ENCODE results near the gene USP37. TPM values are rescaled to one million over a fixed set of nuclear protein-coding genes. Genes with fewer than 3 reads are reported as not detected.

The USP37 gene
- total RNA-seq, 1 experiment from 2014 or later: 23.5 TPM

DNA sequence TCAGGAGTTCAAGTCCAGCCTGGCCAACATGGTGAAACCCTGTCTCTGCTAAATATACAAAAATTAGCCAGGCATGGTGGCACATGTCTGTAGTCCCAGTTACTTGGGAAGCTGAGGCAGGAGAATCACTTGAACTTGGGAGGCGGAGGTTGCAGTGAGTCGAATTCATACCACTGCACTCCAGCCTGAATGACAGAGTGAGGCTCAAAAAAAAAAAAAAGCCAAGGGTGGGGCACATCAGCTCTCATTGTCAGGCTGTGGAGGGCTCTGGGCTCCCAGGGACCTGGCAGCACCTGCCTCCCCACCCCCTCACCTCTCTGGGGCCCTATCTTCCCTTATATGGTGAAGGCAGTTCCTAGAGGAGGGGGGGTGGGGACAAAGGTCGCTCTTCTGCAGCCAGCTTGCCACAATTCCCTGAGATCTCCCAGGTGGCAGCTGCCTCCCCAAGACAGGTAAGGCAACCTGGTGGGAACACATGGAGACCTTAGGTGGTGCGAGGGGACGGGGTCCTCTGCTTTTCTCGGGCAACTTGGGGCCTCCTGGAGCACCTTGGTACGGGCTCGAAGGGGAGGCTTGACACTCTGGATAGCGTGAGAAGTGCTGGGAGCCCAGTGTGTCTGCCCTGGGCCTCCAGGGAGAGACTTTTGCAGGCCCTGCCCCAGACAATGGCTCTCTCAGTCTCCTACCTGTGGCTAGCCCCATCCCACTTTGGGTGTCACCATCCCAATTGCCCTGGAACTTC, 149.3 kb downstream of the USP37 start, which contains the start of gene VIL1:
Gene VIL1, plus strand, starts transcription at position 407 of the 742 bp plus-strand sequence. CDS start 4,656 bp downstream, outside the sequence.
- ChIA-PET RAD21 (ENCODE audit: low non-redundant PET in 1 of 2, low total read pairs in 2 of 2, uncharacterized antibody in 2 of 2, unreplicated experiment in 2 of 2) (no interaction called here), CTCF (no interaction called here), POLR2A (no interaction called here)
- Histone ChIP-seq H3K4me2 (ENCODE audit: low read length) (no peak within 1 kb of the TSS), H3K9me3 (ENCODE audit: control insufficient read depth in 1 of 2, insufficient read depth in 1 of 2, low read depth in 1 of 2, low read length in 2 of 2) (no peaks in the 10 kb centered on the region), H3K27me3 (ENCODE audit: insufficient read depth, low read length) (no peaks in the 10 kb centered on the region), H2AFZ (ENCODE audit: low read depth, low read length, poor library complexity, severe bottlenecking) (no peak within 1 kb of the TSS), H3K4me1 (ENCODE audit: control insufficient read depth in 1 of 2, insufficient read depth in 2 of 2, low read length in 2 of 2) (no peaks in the 10 kb centered on the region), H3K9me2 (ENCODE audit: insufficient read depth) (no peaks in the 10 kb centered on the region), H3K36me3 (ENCODE audit: control insufficient read depth in 1 of 2, insufficient read depth in 2 of 2, low read length in 2 of 2) (no peaks in the 10 kb centered on the region), H3K79me2 (ENCODE audit: insufficient read depth, low read length) (no peaks in the 10 kb centered on the region), H3K4me3 (replicated peaks in 1 of 2; ENCODE audit: low read depth in 1 of 2, low read length in 2 of 2) (no peak within 1 kb of the TSS), H3K27ac (ENCODE audit: low read depth, low read length) (no peak within 1 kb of the TSS), H3K9ac (ENCODE audit: low read length) (no peak within 1 kb of the TSS), H4K20me1 (ENCODE audit: insufficient read depth) (no peaks in the 10 kb centered on the region)
- ATAC-seq (0 out of 2 replicates have a peak, but pooled peaks have one; percentile 8), DNase-seq (ENCODE audit: low read depth, low spot score) (no peak)
- intact Hi-C loops (cut with micrococcal nuclease): no loop called here
- no TSS peak for BruUV-seq (replicated peaks)
- TF ChIP-seq ZNF274 (IDR thresholded peaks at IDR 0.05; ENCODE audit: low read depth, low read length): no peak
- TF ChIP-seq SIN3A (IDR thresholded peaks at IDR 0.05; ENCODE audit: low read depth): no peak
- TF ChIP-seq, protein P1, sequence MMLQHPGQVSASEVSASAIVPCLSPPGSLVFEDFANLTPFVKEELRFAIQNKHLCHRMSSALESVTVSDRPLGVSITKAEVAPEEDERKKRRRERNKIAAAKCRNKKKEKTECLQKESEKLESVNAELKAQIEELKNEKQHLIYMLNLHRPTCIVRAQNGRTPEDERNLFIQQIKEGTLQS (IDR thresholded peaks at IDR 0.05): no peak
- no peak for TF ChIP-seq CBX3 (IDR thresholded peaks at IDR 0.05; ENCODE audit: low read depth)
- TF ChIP-seq SP1 (IDR thresholded peaks at IDR 0.05; ENCODE audit: low read depth): no peak
- TF ChIP-seq FOSL1 (IDR thresholded peaks at IDR 0.05; ENCODE audit: low read depth): no peak
- TF ChIP-seq SRF (IDR thresholded peaks at IDR 0.05; ENCODE audit: low read depth): no peak
- TF ChIP-seq EGR1 (IDR thresholded peaks at IDR 0.05; ENCODE audit: low read depth): no peak
- TF ChIP-seq, protein P2, sequence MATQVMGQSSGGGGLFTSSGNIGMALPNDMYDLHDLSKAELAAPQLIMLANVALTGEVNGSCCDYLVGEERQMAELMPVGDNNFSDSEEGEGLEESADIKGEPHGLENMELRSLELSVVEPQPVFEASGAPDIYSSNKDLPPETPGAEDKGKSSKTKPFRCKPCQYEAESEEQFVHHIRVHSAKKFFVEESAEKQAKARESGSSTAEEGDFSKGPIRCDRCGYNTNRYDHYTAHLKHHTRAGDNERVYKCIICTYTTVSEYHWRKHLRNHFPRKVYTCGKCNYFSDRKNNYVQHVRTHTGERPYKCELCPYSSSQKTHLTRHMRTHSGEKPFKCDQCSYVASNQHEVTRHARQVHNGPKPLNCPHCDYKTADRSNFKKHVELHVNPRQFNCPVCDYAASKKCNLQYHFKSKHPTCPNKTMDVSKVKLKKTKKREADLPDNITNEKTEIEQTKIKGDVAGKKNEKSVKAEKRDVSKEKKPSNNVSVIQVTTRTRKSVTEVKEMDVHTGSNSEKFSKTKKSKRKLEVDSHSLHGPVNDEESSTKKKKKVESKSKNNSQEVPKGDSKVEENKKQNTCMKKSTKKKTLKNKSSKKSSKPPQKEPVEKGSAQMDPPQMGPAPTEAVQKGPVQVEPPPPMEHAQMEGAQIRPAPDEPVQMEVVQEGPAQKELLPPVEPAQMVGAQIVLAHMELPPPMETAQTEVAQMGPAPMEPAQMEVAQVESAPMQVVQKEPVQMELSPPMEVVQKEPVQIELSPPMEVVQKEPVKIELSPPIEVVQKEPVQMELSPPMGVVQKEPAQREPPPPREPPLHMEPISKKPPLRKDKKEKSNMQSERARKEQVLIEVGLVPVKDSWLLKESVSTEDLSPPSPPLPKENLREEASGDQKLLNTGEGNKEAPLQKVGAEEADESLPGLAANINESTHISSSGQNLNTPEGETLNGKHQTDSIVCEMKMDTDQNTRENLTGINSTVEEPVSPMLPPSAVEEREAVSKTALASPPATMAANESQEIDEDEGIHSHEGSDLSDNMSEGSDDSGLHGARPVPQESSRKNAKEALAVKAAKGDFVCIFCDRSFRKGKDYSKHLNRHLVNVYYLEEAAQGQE (IDR thresholded peaks at IDR 0.05; ENCODE audit: low read depth): no peak
- no peak for TF ChIP-seq EZH2phosphoT487 (IDR thresholded peaks at IDR 0.05; ENCODE audit: borderline replicate concordance)
- TF ChIP-seq, protein P3, sequence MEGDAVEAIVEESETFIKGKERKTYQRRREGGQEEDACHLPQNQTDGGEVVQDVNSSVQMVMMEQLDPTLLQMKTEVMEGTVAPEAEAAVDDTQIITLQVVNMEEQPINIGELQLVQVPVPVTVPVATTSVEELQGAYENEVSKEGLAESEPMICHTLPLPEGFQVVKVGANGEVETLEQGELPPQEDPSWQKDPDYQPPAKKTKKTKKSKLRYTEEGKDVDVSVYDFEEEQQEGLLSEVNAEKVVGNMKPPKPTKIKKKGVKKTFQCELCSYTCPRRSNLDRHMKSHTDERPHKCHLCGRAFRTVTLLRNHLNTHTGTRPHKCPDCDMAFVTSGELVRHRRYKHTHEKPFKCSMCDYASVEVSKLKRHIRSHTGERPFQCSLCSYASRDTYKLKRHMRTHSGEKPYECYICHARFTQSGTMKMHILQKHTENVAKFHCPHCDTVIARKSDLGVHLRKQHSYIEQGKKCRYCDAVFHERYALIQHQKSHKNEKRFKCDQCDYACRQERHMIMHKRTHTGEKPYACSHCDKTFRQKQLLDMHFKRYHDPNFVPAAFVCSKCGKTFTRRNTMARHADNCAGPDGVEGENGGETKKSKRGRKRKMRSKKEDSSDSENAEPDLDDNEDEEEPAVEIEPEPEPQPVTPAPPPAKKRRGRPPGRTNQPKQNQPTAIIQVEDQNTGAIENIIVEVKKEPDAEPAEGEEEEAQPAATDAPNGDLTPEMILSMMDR (IDR thresholded peaks at IDR 0.05 in 2 of 3, conservative IDR thresholded peaks at IDR 0.05 in 1 of 3; ENCODE audit: borderline replicate concordance in 1 of 3, insufficient read depth in 1 of 3, low read depth in 2 of 3, low read length in 2 of 3): no peak
- no peak for TF ChIP-seq EZH2 (IDR thresholded peaks at IDR 0.05)
- TF ChIP-seq YY1 (IDR thresholded peaks at IDR 0.05; ENCODE audit: extremely low read depth, insufficient replicate concordance, low read depth, low read length): no peak
- TF ChIP-seq, protein P4, sequence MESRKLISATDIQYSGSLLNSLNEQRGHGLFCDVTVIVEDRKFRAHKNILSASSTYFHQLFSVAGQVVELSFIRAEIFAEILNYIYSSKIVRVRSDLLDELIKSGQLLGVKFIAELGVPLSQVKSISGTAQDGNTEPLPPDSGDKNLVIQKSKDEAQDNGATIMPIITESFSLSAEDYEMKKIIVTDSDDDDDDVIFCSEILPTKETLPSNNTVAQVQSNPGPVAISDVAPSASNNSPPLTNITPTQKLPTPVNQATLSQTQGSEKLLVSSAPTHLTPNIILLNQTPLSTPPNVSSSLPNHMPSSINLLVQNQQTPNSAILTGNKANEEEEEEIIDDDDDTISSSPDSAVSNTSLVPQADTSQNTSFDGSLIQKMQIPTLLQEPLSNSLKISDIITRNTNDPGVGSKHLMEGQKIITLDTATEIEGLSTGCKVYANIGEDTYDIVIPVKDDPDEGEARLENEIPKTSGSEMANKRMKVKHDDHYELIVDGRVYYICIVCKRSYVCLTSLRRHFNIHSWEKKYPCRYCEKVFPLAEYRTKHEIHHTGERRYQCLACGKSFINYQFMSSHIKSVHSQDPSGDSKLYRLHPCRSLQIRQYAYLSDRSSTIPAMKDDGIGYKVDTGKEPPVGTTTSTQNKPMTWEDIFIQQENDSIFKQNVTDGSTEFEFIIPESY (IDR thresholded peaks at IDR 0.05; ENCODE audit: extremely low read depth, insufficient replicate concordance, low read length): no peak
- no peak for TF ChIP-seq JUND (IDR thresholded peaks at IDR 0.05)
- no peak for TF ChIP-seq ELF1 (IDR thresholded peaks at IDR 0.05; ENCODE audit: borderline replicate concordance, low read depth)

Data from HCT116 (cell line).